Progenitor cell of endocrine pancreas (in vitro differentiated cells): ENCODE results near the gene NECTIN3. TPM values are rescaled to one million over a fixed set of nuclear protein-coding genes. Genes with fewer than 3 reads are reported as not detected.

Source experiments
- DNase-seq: peaks from one replicate; pipeline ENCODE4 v3.0.0; 2021; ENCODE audit warnings: low spot score; ENCODE audit not compliant: unreplicated experiment
- H3K27ac Mint-ChIP-seq: 2 replicates; pipeline ENCODE4 v1.8.0; 2021; ENCODE audit warnings: mild to moderate bottlenecking, moderate library complexity, mixed read lengths
- H3K27me3 Mint-ChIP-seq: 2 replicates; pipeline ENCODE4 v1.8.0; 2021; ENCODE audit warnings: mixed read lengths
- H3K36me3 Mint-ChIP-seq: 2 replicates; pipeline ENCODE4 v1.8.0; 2022; ENCODE audit warnings: mixed read lengths; ENCODE audit not compliant: insufficient read depth
- H3K4me1 Mint-ChIP-seq: 2 replicates; pipeline ENCODE4 v1.8.0; 2021; ENCODE audit warnings: low read depth, mixed read lengths
- H3K4me3 Mint-ChIP-seq: 2 replicates; pipeline ENCODE4 v1.8.0; 2021; ENCODE audit warnings: low read depth, mild to moderate bottlenecking, moderate library complexity, mixed read lengths
- H3K9me3 Mint-ChIP-seq: 2 replicates; pipeline ENCODE4 v1.8.0; 2021; ENCODE audit warnings: low read depth, mixed read lengths
- total RNA-seq: library from RNA; stranded (reverse); gene quantifications from 2 replicates; pipeline ENCODE4 v1.2.1, GENCODE V29; 2021
- TF ChIP-seq, protein P1 (sequence below): fragments of 200-600 bp; sonication (generic); IDR thresholded peaks from one replicate; pipeline ENCODE4 v1.5.0; 2021; ENCODE audit warnings: antibody characterized with exemption, mild to moderate bottlenecking; ENCODE audit not compliant: unreplicated experiment

NECTIN3 gene
- total RNA-seq, 1 donor from 2014 or later = 46.5 TPM

GRCh38 chr3:111081008-111081545 is 9.5 kb downstream of the NECTIN3 start:
- DNase-seq = no peak
- no peaks in the 10 kb centered on the region for H3K36me3 Mint-ChIP-seq
- no peak overlapping the region for H3K4me3 Mint-ChIP-seq
- H3K27me3 Mint-ChIP-seq = no peaks in the 10 kb centered on the region
- H3K9me3 Mint-ChIP-seq = no peaks in the 10 kb centered on the region
- TF ChIP-seq, protein P1, sequence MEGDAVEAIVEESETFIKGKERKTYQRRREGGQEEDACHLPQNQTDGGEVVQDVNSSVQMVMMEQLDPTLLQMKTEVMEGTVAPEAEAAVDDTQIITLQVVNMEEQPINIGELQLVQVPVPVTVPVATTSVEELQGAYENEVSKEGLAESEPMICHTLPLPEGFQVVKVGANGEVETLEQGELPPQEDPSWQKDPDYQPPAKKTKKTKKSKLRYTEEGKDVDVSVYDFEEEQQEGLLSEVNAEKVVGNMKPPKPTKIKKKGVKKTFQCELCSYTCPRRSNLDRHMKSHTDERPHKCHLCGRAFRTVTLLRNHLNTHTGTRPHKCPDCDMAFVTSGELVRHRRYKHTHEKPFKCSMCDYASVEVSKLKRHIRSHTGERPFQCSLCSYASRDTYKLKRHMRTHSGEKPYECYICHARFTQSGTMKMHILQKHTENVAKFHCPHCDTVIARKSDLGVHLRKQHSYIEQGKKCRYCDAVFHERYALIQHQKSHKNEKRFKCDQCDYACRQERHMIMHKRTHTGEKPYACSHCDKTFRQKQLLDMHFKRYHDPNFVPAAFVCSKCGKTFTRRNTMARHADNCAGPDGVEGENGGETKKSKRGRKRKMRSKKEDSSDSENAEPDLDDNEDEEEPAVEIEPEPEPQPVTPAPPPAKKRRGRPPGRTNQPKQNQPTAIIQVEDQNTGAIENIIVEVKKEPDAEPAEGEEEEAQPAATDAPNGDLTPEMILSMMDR = no peak
- H3K27ac Mint-ChIP-seq = no peak overlapping the region
- peaks cover 11% of the 10 kb centered on the region for H3K4me1 Mint-ChIP-seq

DNA sequence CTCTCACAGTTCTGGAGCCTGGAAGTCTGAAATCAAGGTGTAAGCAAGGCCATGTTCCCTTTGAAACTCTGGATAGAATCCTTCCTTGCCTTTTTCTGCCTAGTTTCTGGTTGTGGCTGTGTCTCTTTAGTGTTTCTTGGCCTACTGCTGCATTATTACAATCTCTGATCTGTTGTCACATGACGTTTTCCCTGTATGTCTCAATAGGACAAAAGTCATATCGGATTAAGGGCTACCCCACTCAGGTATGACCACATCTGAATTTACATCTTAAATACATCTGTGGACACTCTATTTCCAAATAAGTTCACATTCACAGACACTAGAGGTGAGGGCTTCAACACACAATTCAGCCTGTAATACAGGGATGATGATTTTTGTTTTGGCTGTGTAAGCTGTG is 13.3 kb downstream of the NECTIN3 start:
- no peaks in the 10 kb centered on the region for H3K9me3 Mint-ChIP-seq
- no peaks in the 10 kb centered on the region for H3K36me3 Mint-ChIP-seq
- H3K4me3 Mint-ChIP-seq = no peak overlapping the region
- TF ChIP-seq, protein P1 = no peak
- peaks cover 7% of the 10 kb centered on the region for H3K4me1 Mint-ChIP-seq
- DNase-seq = no peak
- H3K27ac Mint-ChIP-seq = no peak overlapping the region
- no peaks in the 10 kb centered on the region for H3K27me3 Mint-ChIP-seq

DNA sequence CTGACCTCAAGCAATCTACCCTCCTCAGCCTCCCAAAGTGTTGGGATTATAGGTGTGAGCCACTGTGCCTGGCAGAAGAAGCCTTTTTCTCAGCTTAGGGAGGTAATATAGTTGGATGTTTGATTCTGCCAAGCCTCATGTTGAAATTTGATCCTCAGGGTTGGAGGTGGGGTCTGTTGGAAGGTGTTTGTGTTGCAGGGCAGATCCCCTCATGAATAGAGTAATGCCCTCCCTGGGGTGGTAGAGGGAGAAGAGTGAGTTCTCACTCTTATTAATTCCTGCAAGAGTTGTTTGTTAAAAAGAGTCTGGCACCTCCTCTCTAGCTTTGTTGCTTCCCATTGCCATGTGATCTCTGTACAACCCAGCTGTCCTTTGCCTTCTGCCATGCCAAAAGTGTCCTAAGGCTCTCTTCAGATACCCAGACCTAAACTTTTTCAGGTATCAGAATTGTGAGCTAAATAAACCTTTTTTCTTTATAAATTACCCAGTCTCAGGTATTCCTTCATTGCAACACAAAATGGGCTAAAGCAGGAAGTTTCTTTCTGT is 16.4 kb downstream of the NECTIN3 start:
- Mint-ChIP-seq H3K27me3 (no peaks in the 10 kb centered on the region), H3K27ac (no peak overlapping the region), H3K4me1 (peaks cover 7% of the 10 kb centered on the region), H3K4me3 (no peak overlapping the region), H3K36me3 (no peaks in the 10 kb centered on the region), H3K9me3 (no peaks in the 10 kb centered on the region)
- DNase-seq = no peak
- TF ChIP-seq, protein P1 = no peak

DNA sequence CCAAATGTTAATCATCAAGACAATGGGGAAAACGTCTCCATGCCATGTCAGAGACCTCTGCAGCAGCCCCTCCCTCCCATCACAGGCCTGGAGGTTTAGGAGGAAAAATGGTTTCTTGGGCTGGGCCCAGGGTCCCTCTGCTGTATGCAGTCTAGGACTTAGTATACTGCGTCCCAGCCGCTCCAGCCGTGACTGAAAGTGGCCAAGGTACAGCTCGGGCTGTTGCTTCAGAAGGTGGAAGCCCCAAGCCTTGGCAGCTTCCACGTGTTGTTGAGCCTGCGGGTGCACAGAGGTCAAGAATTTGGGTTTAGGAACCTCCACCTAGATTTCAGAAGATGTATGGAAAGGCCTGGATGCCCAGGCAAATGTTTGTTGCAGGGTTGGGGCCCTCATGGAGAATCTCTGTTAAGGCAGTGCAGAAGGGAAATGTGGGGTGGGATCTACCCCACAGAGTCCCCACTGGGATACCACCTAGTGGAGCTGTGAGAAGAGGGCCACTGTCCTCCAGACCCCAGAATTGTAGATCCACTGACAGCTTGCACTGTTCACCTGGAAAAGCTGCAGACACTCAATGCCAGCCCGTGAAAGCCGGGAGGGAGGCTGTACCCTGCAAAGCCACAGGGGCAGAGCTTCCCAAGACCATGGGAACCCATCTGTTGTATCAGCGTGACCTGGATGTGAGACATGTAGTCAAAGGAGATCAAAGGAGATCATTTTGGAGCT is 25.0 kb downstream of the NECTIN3 start:
- no peak for DNase-seq
- Mint-ChIP-seq H3K4me3 (no peak overlapping the region), H3K9me3 (peaks cover 27% of the 10 kb centered on the region), H3K4me1 (peaks cover 16% of the 10 kb centered on the region), H3K27ac (no peak overlapping the region), H3K36me3 (peaks cover 31% of the 10 kb centered on the region), H3K27me3 (no peaks in the 10 kb centered on the region)
- TF ChIP-seq, protein P1 = no peak

DNA sequence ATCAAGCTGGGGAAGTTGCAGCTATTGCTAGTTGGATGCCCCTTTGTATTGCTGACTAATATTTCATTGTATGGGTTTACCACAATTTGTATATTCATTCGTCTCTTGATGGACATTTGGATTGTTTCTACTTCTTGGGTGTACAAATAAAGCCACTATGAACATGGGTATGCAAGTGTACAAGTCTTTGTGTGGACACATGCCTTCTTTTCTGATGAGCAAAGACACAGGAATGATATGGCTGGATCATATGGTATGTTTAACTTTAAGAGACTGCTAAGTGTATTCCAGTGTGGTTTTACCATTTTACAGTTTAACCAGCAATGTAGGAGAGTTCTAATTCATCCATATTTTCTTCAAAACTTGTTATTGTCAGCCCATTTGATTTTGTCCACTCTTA is 32.2 kb downstream of the NECTIN3 start:
- no peak overlapping the region for H3K4me3 Mint-ChIP-seq
- peaks cover 18% of the 10 kb centered on the region for H3K36me3 Mint-ChIP-seq
- DNase-seq = no peak
- H3K9me3 Mint-ChIP-seq = peaks cover 13% of the 10 kb centered on the region
- no peaks in the 10 kb centered on the region for H3K27me3 Mint-ChIP-seq
- TF ChIP-seq, protein P1 = no peak
- H3K27ac Mint-ChIP-seq = no peak overlapping the region
- peaks cover 10% of the 10 kb centered on the region for H3K4me1 Mint-ChIP-seq
